Colonic mucosa (tissue), 4 donors: ENCODE data around the gene PRKCE. TPM values are rescaled to one million over a fixed set of nuclear protein-coding genes. Genes with fewer than 3 reads are reported as not detected.
"Not testable (repeated sequence)": the region's sequence is repeated elsewhere in the genome, so short reads cannot be mapped to it uniquely, and the experiment has no call there.

ENCODE experiments used
- DNase-seq: peaks from one replicate; pipeline ENCODE4 v3.0.0-alpha.2; 2020
- H3K27ac ChIP-seq: fragments of 200-600 bp; one replicate; pipeline ENCODE4 v1.8.0; 2021
- H3K27me3 ChIP-seq: fragments of 200-600 bp; one replicate; pipeline ENCODE4 v1.8.0; 2021
- H3K36me3 ChIP-seq: fragments of 200-600 bp; one replicate; pipeline ENCODE4 v1.8.0; 2021
- H3K4me1 ChIP-seq: fragments of 200-600 bp; one replicate; pipeline ENCODE4 v1.8.0; 2021; ENCODE audit warnings: mild to moderate bottlenecking
- H3K4me3 ChIP-seq: fragments of 200-600 bp; one replicate; pipeline ENCODE4 v1.8.0; 2021
- H3K9ac ChIP-seq, 2 donors: one replicate each; pipeline ENCODE4 v1.7.0; 2013; ENCODE audit warnings: control low read depth in 2 of 2, low read depth in 2 of 2, low read length in 2 of 2
- H3K9me3 ChIP-seq: fragments of 200-600 bp; one replicate; pipeline ENCODE4 v1.8.0; 2021
- intact Hi-C: fragments of 100-400 bp; cut with DNase I; formaldehyde crosslinking; loops from one replicate; pipeline ENCODE4 v1.14.1; 2022
- total RNA-seq, 2 donors: library from RNA; stranded (reverse); fragmentation: NEBNext Ultra II Directional in 1 of 2; extraction: Animal tissue kit (Norgen Biotek cat#: 25700) in 1 of 2; gene quantifications; one replicate each; pipeline ENCODE4 v1.2.1, GENCODE V29; 2021
- TF ChIP-seq, protein P1 (sequence below): fragments of 200-600 bp; IDR thresholded peaks from one replicate; pipeline ENCODE4 v1.8.0; 2022; ENCODE audit warnings: antibody characterized with exemption, mild to moderate bottlenecking
- donor health status: healthy.
- donor health status: DM: no; HTN: no; CAD: no.
- donor health status: DM: no; HTN: no; CAD: no.

The PRKCE gene
- total RNA-seq, 2 donors from 2014 or later = 17.5 to 25.8 TPM

DNA sequence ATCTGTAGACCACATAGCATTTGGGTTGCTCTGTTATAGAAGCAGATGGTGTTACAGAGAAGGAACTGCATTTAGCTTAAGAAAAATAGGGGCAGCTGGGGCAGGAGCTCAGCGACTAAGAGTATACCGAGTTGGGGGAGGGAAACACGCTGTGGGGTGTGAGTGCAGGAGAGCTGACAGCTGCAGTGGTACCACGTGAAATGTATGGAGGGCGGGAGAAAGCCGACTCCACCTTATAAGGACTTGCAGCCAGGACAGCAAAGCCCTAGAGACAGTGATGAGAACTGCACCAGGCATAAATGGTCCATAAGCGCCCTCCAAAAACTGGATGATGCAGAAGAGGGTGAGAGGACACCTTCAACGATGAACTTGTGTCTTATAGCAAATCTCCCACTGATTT is 237.6 kb downstream of the PRKCE start:
- H3K27ac ChIP-seq = no peak overlapping the region
- H3K4me1 ChIP-seq = peaks cover 5% of the 10 kb centered on the region
- intact Hi-C loops = no loop called here
- DNase-seq = no peak
- no peak overlapping the region for H3K4me3 ChIP-seq
- H3K36me3 ChIP-seq = no peaks in the 10 kb centered on the region
- H3K9ac ChIP-seq = no peak overlapping the region
- TF ChIP-seq, protein P1, sequence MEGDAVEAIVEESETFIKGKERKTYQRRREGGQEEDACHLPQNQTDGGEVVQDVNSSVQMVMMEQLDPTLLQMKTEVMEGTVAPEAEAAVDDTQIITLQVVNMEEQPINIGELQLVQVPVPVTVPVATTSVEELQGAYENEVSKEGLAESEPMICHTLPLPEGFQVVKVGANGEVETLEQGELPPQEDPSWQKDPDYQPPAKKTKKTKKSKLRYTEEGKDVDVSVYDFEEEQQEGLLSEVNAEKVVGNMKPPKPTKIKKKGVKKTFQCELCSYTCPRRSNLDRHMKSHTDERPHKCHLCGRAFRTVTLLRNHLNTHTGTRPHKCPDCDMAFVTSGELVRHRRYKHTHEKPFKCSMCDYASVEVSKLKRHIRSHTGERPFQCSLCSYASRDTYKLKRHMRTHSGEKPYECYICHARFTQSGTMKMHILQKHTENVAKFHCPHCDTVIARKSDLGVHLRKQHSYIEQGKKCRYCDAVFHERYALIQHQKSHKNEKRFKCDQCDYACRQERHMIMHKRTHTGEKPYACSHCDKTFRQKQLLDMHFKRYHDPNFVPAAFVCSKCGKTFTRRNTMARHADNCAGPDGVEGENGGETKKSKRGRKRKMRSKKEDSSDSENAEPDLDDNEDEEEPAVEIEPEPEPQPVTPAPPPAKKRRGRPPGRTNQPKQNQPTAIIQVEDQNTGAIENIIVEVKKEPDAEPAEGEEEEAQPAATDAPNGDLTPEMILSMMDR = no peak
- no peaks in the 10 kb centered on the region for H3K9me3 ChIP-seq
- no peaks in the 10 kb centered on the region for H3K27me3 ChIP-seq

DNA sequence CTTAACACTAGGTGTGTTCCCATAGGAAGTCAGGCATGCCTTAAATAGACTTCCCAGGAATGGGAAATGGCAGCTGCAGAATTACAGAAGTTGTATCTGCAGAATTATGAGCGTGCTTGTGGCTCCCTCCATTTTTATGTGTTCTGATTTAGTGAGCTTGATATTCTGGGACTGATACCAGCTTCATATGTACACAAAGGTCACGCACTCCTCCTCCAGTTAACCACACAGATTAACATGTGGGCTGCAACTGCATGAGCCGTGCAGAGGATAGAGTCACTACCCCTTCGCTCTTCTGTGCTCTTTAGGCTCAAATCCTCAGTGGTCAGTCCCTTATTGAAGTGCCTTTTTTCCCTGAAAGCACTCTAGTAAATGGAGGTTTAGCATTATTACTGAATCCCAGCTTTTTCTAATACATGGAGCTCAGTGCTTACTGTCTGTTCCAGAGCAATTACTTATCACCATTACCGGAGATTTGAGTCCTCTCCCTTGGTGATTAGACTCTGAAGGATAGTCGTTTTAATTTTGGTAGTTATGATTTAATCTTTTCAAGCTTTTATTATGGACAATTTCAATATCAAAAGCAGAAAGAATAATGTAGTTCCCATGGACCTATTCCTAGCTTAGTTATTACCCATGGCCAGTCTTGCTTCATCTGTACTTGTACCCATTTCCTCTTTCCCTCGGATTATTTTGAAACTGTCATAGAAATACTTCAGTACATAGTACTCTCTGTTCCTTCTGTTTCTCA is 238.3 kb downstream of the PRKCE start:
- intact Hi-C loops = no loop called here
- H3K27ac ChIP-seq = no peak overlapping the region
- no peaks in the 10 kb centered on the region for H3K36me3 ChIP-seq
- no peaks in the 10 kb centered on the region for H3K27me3 ChIP-seq
- H3K9me3 ChIP-seq = no peaks in the 10 kb centered on the region
- TF ChIP-seq, protein P1 = no peak
- no peak for DNase-seq
- no peak overlapping the region for H3K9ac ChIP-seq
- H3K4me3 ChIP-seq = no peak overlapping the region
- H3K4me1 ChIP-seq = peaks cover 4% of the 10 kb centered on the region

DNA sequence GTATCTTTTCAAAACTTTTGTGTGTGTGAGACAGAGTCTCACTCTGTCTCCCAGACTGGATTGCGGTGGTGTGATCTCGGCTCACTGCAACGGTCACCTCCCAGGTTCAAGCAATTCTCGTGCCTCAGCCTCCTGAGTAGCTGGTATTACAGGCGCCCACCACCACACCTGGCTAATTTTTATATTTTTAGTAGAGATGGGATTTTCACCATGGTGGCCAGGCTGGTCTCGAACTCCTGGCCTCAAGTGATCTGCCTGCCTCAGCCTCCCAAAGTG is 238.8 kb downstream of the PRKCE start:
- intact Hi-C loops, H3K36me3 ChIP-seq, H3K9me3 ChIP-seq, H3K4me3 ChIP-seq, DNase-seq, H3K27ac ChIP-seq, H3K4me1 ChIP-seq, H3K27me3 ChIP-seq, H3K9ac ChIP-seq: not testable (repeated sequence)

DNA sequence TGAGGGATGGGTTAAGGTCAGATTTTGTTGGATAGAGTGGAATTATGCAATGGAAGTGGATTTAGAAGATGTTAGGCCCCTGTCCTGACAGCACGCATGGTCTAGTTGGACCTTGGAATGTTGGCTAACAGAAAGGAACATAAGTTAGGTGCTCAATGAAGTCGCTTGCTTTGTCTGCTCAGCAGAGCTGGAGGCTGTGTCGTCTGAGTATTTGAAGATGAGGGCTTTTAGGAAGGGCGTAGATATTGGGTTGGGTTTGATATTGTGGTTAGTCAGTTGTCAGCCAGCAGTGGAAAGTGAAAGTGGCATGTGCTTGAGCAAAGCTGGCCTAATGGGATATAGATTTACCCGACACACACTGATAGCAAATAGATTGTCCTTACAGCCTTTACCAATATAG is 239.3 kb downstream of the PRKCE start:
- no peak for DNase-seq
- no peaks in the 10 kb centered on the region for H3K27me3 ChIP-seq
- H3K36me3 ChIP-seq = no peaks in the 10 kb centered on the region
- no peaks in the 10 kb centered on the region for H3K9me3 ChIP-seq
- intact Hi-C loops = no loop called here
- H3K27ac ChIP-seq = no peak overlapping the region
- no peaks in the 10 kb centered on the region for H3K4me1 ChIP-seq
- no peak overlapping the region for H3K9ac ChIP-seq
- no peak overlapping the region for H3K4me3 ChIP-seq
- TF ChIP-seq, protein P1 = no peak

DNA sequence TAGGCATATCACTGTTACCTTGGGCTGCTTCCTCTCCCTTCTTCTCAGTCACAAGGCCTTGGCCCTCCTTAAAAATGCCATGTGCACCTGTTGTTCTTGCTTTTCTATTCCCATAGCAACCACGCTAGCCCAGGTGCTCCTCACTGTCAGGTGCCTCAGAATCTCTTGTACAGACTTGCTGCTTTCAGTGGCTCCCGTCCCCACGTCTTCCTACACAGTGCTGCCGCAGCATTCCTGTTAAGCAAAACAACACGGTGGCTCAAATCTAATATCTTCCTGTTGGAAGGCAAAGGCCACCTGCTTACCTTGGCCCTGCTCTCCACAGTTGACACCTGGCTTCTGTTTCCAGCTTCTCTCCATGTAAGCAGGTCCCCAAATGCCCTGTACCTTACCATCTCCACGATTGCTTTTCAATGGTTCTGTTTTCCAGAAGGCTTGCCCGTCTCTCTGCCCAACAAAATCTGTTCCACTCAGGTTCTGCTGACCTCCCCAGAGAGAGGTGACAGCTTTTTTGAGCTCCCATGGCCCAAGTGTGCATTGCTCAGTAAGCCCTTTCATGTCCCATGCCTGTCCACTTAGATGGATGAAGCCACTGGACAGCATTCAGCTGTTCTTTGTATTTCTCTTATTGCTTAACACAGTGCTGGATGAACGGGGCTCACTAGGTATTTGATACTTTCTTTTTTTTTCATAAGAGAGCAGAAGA is 240.4 kb downstream of the PRKCE start:
- Histone ChIP-seq H3K36me3 (no peaks in the 10 kb centered on the region), H3K9me3 (no peaks in the 10 kb centered on the region), H3K4me3 (no peak overlapping the region), H3K27ac (no peak overlapping the region), H3K27me3 (no peaks in the 10 kb centered on the region), H3K9ac (no peak overlapping the region), H3K4me1 (no peaks in the 10 kb centered on the region)
- no peak for DNase-seq
- intact Hi-C loops = no loop called here
- TF ChIP-seq, protein P1 = no peak

DNA sequence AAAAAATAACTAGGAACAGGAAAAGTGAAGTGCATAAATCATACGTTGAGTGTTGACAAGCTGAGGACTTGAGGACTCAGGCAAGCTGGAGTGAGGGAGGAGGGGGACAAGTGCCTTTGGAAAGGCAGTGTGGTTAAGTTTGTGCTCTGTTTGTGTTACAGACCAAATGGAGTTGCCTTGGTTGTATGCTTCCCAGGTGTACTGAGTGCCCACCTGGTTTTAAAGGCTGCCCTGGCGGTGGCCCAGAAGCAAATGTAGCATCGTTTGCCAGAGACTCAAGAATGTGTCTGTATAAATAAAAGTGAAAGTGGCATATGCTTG is 240.9 kb downstream of the PRKCE start:
- no peaks in the 10 kb centered on the region for H3K4me1 ChIP-seq

More for the DNA sequence above, 240.9 kb downstream of the PRKCE start:
- H3K9me3 ChIP-seq = no peaks in the 10 kb centered on the region
- TF ChIP-seq, protein P1 = no peak
- H3K27ac ChIP-seq = no peak overlapping the region
- DNase-seq = no peak
- no peaks in the 10 kb centered on the region for H3K27me3 ChIP-seq
- intact Hi-C loops = no loop called here
- H3K36me3 ChIP-seq = no peaks in the 10 kb centered on the region
- no peak overlapping the region for H3K4me3 ChIP-seq
- H3K9ac ChIP-seq = no peak overlapping the region
